Progenitor cell of endocrine pancreas (in vitro differentiated cells): ENCODE measurements around the gene LZIC. TPM values are rescaled to one million over a fixed set of nuclear protein-coding genes. Genes with fewer than 3 reads are reported as not detected.
A peak's percentile ranks its signal among the peaks of the same experiment; 100 is the strongest.

Source experiments
- DNase-seq: peaks from one replicate; pipeline ENCODE4 v3.0.0; 2021; ENCODE audit warnings: low spot score; ENCODE audit not compliant: unreplicated experiment
- H3K27ac Mint-ChIP-seq: 2 replicates; pipeline ENCODE4 v1.8.0; 2021; ENCODE audit warnings: mild to moderate bottlenecking, moderate library complexity, mixed read lengths
- H3K27me3 Mint-ChIP-seq: 2 replicates; pipeline ENCODE4 v1.8.0; 2021; ENCODE audit warnings: mixed read lengths
- H3K36me3 Mint-ChIP-seq: 2 replicates; pipeline ENCODE4 v1.8.0; 2022; ENCODE audit warnings: mixed read lengths; ENCODE audit not compliant: insufficient read depth
- H3K4me1 Mint-ChIP-seq: 2 replicates; pipeline ENCODE4 v1.8.0; 2021; ENCODE audit warnings: low read depth, mixed read lengths
- H3K4me3 Mint-ChIP-seq: 2 replicates; pipeline ENCODE4 v1.8.0; 2021; ENCODE audit warnings: low read depth, mild to moderate bottlenecking, moderate library complexity, mixed read lengths
- H3K9me3 Mint-ChIP-seq: 2 replicates; pipeline ENCODE4 v1.8.0; 2021; ENCODE audit warnings: low read depth, mixed read lengths
- total RNA-seq: library from RNA; stranded (reverse); gene quantifications from 2 replicates; pipeline ENCODE4 v1.2.1, GENCODE V29; 2021
- TF ChIP-seq, protein P1 (sequence below): fragments of 200-600 bp; sonication (generic); IDR thresholded peaks from one replicate; pipeline ENCODE4 v1.5.0; 2021; ENCODE audit warnings: antibody characterized with exemption, mild to moderate bottlenecking; ENCODE audit not compliant: unreplicated experiment

The LZIC gene
- total RNA-seq, 1 donor from 2014 or later, result 37.0 TPM

- no peaks in the 10 kb centered on the region for H3K9me3 Mint-ChIP-seq
- peaks cover 5% of the 10 kb centered on the region for H3K36me3 Mint-ChIP-seq
- H3K27ac Mint-ChIP-seq, result peak overlapping the region; percentile 99
- no peaks in the 10 kb centered on the region for H3K27me3 Mint-ChIP-seq
- DNase-seq, result no peak
- TF ChIP-seq, protein P1, sequence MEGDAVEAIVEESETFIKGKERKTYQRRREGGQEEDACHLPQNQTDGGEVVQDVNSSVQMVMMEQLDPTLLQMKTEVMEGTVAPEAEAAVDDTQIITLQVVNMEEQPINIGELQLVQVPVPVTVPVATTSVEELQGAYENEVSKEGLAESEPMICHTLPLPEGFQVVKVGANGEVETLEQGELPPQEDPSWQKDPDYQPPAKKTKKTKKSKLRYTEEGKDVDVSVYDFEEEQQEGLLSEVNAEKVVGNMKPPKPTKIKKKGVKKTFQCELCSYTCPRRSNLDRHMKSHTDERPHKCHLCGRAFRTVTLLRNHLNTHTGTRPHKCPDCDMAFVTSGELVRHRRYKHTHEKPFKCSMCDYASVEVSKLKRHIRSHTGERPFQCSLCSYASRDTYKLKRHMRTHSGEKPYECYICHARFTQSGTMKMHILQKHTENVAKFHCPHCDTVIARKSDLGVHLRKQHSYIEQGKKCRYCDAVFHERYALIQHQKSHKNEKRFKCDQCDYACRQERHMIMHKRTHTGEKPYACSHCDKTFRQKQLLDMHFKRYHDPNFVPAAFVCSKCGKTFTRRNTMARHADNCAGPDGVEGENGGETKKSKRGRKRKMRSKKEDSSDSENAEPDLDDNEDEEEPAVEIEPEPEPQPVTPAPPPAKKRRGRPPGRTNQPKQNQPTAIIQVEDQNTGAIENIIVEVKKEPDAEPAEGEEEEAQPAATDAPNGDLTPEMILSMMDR, result peak; percentile 64
- peak overlapping the region; percentile 98 for H3K4me3 Mint-ChIP-seq
- peaks cover 10% of the 10 kb centered on the region for H3K4me1 Mint-ChIP-seq
Observed at GRCh38 chr1:9942399-9942938, 722 bp downstream of the LZIC start.

DNA sequence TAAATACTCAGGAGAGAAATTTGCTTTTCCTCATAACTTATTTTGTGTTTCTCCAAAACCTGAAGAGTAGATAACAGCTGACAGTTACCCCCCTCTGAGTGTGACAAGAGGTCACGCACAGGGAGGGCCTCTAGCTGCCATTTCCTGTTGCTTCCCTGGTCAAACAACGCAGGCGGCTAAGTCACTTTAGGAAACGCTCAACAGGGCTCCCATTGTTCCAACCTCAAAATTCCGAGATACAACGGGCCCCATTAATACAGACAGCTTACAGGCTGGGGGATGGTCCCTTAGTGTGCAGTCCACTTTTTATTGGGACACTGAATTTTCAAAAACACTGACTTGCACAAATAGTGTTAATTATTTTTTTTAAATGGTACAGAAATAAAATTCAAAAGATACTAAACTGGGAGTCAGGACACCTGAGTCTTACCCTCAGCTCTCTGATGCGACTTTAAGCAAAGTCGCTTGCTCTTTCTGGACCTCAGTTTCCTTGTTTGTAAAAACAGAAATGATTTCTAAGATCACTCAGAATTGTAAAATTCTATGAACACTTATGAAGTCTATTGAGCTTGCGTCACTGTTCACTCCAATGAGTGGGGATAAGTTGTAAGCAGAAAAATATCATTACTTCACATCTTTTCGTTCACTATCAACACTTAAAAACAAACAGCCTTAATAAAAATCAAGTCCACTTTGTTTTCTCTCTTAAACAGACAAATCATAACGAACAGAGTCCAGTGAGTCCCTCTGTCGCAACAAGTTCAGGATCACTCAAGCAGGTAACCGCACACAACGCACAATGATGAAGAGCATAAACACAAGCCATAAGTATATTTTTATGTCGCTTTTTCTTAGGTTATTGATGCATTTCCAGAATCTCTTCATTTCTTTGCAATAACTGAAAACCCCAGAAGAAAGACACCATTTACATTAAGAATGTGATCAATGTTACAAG, 13.5 kb downstream of the LZIC start:
- H3K27me3 Mint-ChIP-seq, result no peaks in the 10 kb centered on the region
- H3K27ac Mint-ChIP-seq, result peak overlapping the region; percentile 92
- peak overlapping the region; percentile 14 for H3K4me3 Mint-ChIP-seq
- peaks cover 15% of the 10 kb centered on the region for H3K36me3 Mint-ChIP-seq
- TF ChIP-seq, protein P1, result no peak
- no peak for DNase-seq
- peaks cover 29% of the 10 kb centered on the region for H3K4me1 Mint-ChIP-seq
- H3K9me3 Mint-ChIP-seq, result no peaks in the 10 kb centered on the region

DNA sequence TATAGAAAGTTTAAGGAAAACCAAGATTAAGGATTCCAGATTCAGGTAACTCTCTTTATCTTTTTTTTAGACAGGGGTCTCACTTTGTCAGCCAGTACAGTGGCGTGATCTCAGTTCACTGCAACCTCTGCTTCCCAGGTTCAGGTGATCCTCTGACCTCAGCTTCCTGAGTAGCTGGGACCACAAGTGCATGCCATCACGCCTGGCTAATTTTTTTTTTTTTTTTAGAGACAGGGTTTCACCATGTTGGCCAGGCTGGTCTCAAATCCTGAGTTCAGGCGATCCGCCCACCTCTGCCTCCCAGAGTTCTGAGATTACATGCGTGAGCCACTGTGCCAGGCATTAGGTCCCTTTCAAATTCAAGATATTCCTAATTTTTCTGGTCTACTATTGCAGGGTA, 15.9 kb downstream of the LZIC start:
- Mint-ChIP-seq H3K27ac (no peak overlapping the region), H3K36me3 (peaks cover 8% of the 10 kb centered on the region), H3K9me3 (no peaks in the 10 kb centered on the region), H3K27me3 (no peaks in the 10 kb centered on the region), H3K4me1 (peaks cover 25% of the 10 kb centered on the region), H3K4me3 (no peak overlapping the region)
- TF ChIP-seq, protein P1, result no peak
- DNase-seq, result no peak

- no peaks in the 10 kb centered on the region for H3K9me3 Mint-ChIP-seq
- TF ChIP-seq, protein P1, result no peak
- peaks cover 12% of the 10 kb centered on the region for H3K4me1 Mint-ChIP-seq
- no peak overlapping the region for H3K4me3 Mint-ChIP-seq
- H3K27ac Mint-ChIP-seq, result peak overlapping the region; percentile 76
- DNase-seq, result no peak
- H3K36me3 Mint-ChIP-seq, result no peaks in the 10 kb centered on the region
- no peaks in the 10 kb centered on the region for H3K27me3 Mint-ChIP-seq
Observed at GRCh38 chr1:9922342-9922741, 20.8 kb downstream of the LZIC start.

GRCh38 chr1:9920606-9921005, 22.6 kb downstream of the LZIC start:
- H3K4me1 Mint-ChIP-seq, result peaks cover 7% of the 10 kb centered on the region
- DNase-seq, result no peak
- TF ChIP-seq, protein P1, result no peak
- no peak overlapping the region for H3K4me3 Mint-ChIP-seq
- H3K27ac Mint-ChIP-seq, result no peak overlapping the region
- no peaks in the 10 kb centered on the region for H3K36me3 Mint-ChIP-seq
- no peaks in the 10 kb centered on the region for H3K27me3 Mint-ChIP-seq
- no peaks in the 10 kb centered on the region for H3K9me3 Mint-ChIP-seq
